ENCODE data around the gene M6PR.
"Not testable (repeated sequence)": the region's sequence is repeated elsewhere in the genome, so short reads cannot be mapped to it uniquely, and the experiment has no call there.

Gene M6PR

GRCh38 chr12:8948701-8949341 is 624 bp downstream of the M6PR start:
- TF ChIP-seq, protein P1, sequence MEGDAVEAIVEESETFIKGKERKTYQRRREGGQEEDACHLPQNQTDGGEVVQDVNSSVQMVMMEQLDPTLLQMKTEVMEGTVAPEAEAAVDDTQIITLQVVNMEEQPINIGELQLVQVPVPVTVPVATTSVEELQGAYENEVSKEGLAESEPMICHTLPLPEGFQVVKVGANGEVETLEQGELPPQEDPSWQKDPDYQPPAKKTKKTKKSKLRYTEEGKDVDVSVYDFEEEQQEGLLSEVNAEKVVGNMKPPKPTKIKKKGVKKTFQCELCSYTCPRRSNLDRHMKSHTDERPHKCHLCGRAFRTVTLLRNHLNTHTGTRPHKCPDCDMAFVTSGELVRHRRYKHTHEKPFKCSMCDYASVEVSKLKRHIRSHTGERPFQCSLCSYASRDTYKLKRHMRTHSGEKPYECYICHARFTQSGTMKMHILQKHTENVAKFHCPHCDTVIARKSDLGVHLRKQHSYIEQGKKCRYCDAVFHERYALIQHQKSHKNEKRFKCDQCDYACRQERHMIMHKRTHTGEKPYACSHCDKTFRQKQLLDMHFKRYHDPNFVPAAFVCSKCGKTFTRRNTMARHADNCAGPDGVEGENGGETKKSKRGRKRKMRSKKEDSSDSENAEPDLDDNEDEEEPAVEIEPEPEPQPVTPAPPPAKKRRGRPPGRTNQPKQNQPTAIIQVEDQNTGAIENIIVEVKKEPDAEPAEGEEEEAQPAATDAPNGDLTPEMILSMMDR (IDR thresholded peaks at IDR 0.05) = no peak
- peak overlapping the region; percentile 99 for H3K27ac Mint-ChIP-seq
- DNase-seq = peak; percentile 5
- peaks cover 32% of the 10 kb centered on the region for H3K36me3 Mint-ChIP-seq (ENCODE audit: low read depth)
- peaks cover 7% of the 10 kb centered on the region for H3K27me3 Mint-ChIP-seq (ENCODE audit: low read depth, poor library complexity)
- peaks cover 39% of the 10 kb centered on the region for H3K4me1 Mint-ChIP-seq
- peaks cover 18% of the 10 kb centered on the region for H3K9me3 Mint-ChIP-seq
- peak overlapping the region; percentile 98 for H3K4me3 Mint-ChIP-seq

DNA sequence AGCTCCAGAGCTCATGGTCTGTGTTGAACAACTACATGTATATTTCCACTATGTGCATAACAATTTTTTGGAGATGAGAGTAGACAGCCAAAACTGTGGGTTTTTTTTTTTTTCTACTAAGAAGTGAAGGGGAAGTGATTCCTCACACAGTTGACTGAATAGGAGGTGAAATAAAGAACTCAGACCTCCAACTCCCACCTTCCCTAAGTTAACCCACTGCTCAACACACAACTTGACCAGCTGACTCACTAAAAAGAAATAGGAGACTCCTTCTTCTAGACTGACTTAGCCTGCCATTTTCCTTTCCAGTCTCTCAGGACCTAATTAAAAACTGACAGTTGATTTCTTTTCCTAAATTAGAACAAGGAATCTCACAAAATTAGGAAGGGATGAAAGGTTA is 1.7 kb downstream of the M6PR start:
- peaks cover 39% of the 10 kb centered on the region for H3K4me1 Mint-ChIP-seq
- peaks cover 30% of the 10 kb centered on the region for H3K36me3 Mint-ChIP-seq (ENCODE audit: low read depth)
- DNase-seq = no peak
- H3K9me3 Mint-ChIP-seq = peaks cover 10% of the 10 kb centered on the region
- H3K27ac Mint-ChIP-seq = no peak overlapping the region
- TF ChIP-seq, protein P1 (IDR thresholded peaks at IDR 0.05) = no peak
- peaks cover 3% of the 10 kb centered on the region for H3K27me3 Mint-ChIP-seq (ENCODE audit: low read depth, poor library complexity)
- peak overlapping the region; percentile 98 for H3K4me3 Mint-ChIP-seq

DNA sequence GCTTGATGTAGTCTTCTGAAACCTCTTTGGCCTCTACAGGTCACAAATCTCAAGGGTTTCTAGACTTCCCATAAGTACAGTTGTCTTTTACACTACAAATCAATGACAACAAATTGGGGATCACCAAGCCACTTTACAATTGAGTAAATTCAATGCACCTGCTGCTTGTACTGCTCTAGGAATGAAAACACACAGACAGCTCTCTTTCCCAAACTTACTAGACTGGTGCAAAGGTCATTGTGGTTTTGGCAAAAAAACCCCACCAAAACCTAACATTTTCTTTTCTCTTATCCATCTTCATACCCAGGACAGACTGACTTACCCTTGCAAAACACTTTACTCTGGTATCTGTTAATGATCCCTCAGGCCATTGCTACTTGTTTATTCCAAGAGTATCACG is 2.7 kb downstream of the M6PR start:
- Mint-ChIP-seq H3K4me3 (peak overlapping the region; percentile 40), H3K9me3 (peaks cover 3% of the 10 kb centered on the region), H3K27me3 (ENCODE audit: low read depth, poor library complexity) (peaks cover 3% of the 10 kb centered on the region), H3K36me3 (ENCODE audit: low read depth) (peaks cover 33% of the 10 kb centered on the region), H3K4me1 (peaks cover 39% of the 10 kb centered on the region), H3K27ac (no peak overlapping the region)
- TF ChIP-seq, protein P1 (IDR thresholded peaks at IDR 0.05) = no peak
- no peak for DNase-seq

GRCh38 chr12:8943565-8944186 is 5.8 kb downstream of the M6PR start:
- no peaks in the 10 kb centered on the region for H3K9me3 Mint-ChIP-seq
- no peak for DNase-seq
- peaks cover 26% of the 10 kb centered on the region for H3K4me1 Mint-ChIP-seq
- peak overlapping the region; percentile 39 for H3K27ac Mint-ChIP-seq
- H3K4me3 Mint-ChIP-seq = no peak overlapping the region
- no peaks in the 10 kb centered on the region for H3K27me3 Mint-ChIP-seq (ENCODE audit: low read depth, poor library complexity)
- TF ChIP-seq, protein P1 (IDR thresholded peaks at IDR 0.05) = no peak
- peaks cover 44% of the 10 kb centered on the region for H3K36me3 Mint-ChIP-seq (ENCODE audit: low read depth)

DNA sequence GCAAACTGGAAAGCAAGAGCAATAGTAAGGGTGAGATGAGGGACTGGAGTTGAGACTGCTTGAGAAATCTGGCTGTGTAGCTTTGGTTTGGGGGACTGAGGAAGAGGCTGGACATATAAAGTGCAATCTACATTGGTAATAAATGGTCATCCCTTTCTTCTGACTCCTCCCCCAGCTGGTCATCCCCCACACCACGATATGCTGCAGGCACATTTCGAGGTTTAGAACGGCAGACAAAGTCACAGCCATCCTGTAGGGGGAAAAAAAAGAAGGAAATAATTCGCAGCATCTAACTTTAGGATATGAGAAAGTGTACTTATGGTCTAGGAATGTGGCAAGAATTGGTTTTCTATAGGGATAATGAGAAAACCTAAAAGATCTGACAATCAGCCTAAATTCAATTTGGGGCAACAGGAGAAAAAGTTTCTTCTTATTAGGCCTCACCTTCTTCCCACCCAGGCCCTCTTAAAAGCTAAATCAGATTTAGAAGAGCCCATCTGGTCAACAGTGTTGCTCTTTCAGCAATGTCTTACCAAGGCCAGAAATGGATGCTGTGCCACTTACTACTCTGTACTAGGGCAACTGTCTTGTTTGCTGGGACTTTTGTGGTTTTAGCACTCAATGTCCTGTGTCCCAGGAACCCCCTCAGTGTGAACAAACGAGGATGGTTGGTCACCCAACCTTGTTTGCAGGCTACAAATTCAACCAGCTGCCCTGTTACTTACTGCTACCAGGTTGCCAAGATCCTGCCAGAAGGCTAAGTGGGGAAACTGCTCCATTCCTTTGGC is 7.6 kb downstream of the M6PR start:
- Mint-ChIP-seq H3K36me3 (ENCODE audit: low read depth) (peaks cover 62% of the 10 kb centered on the region), H3K4me3 (no peak overlapping the region), H3K27ac (peak overlapping the region; percentile 41), H3K27me3 (ENCODE audit: low read depth, poor library complexity) (no peaks in the 10 kb centered on the region), H3K9me3 (no peaks in the 10 kb centered on the region), H3K4me1 (peaks cover 8% of the 10 kb centered on the region)
- TF ChIP-seq, protein P1 (IDR thresholded peaks at IDR 0.05) = no peak
- no peak for DNase-seq

- H3K27me3 Mint-ChIP-seq (ENCODE audit: low read depth, poor library complexity); H3K9me3 Mint-ChIP-seq: not testable (repeated sequence)
These were observed 11.5 kb downstream of the M6PR start for GRCh38 chr12:8937842-8938442.

More at GRCh38 chr12:8937842-8938442, 11.5 kb downstream of the M6PR start:
- not testable (repeated sequence) for DNase-seq, H3K4me1 Mint-ChIP-seq, H3K27ac Mint-ChIP-seq, H3K4me3 Mint-ChIP-seq
- H3K36me3 Mint-ChIP-seq (ENCODE audit: low read depth) = peaks cover 68% of the 10 kb centered on the region
